Loucy (cell line): ENCODE measurements around the gene NOC2L.

Experiments
- H2AFZ ChIP-seq: fragments of 200-600 bp; sonication (generic); 2 replicates; pipeline ENCODE4 v1.6.0; 2016; ENCODE audit warnings: antibody characterized with exemption, mild to moderate bottlenecking, low read length, moderate library complexity
- H3F3A ChIP-seq: fragments of 200-600 bp; 2 replicates; pipeline ENCODE4 v1.6.0; 2016; ENCODE audit warnings: antibody characterized with exemption, low read depth, mild to moderate bottlenecking
- H3K27me3 ChIP-seq: fragments of 200-600 bp; sonication (generic); 2 replicates; pipeline ENCODE4 v1.6.1; 2014; ENCODE audit warnings: low read length, mild to moderate bottlenecking; ENCODE audit not compliant: insufficient read depth, poor library complexity, severe bottlenecking
- H3K36me3 ChIP-seq: fragments of 200-600 bp; sonication (generic); 2 replicates; pipeline ENCODE4 v1.6.1; 2016; ENCODE audit warnings: low read length; ENCODE audit not compliant: insufficient read depth
- H3K4me1 ChIP-seq: fragments of 200-600 bp; sonication (generic); 2 replicates; pipeline ENCODE4 v1.5.1; 2014; ENCODE audit warnings: low read length, mild to moderate bottlenecking; ENCODE audit not compliant: insufficient read depth, poor library complexity, severe bottlenecking
- H3K4me2 ChIP-seq: fragments of 200-600 bp; sonication (generic); 2 replicates; pipeline ENCODE4 v1.6.0; 2014; ENCODE audit warnings: antibody characterized with exemption, low read length, low read depth, mild to moderate bottlenecking; ENCODE audit not compliant: poor library complexity, severe bottlenecking
- H3K4me3 ChIP-seq: fragments of 200-600 bp; sonication (generic); 2 replicates; pipeline ENCODE4 v1.5.1; 2014; ENCODE audit warnings: low read length, mild to moderate bottlenecking, mixed read lengths; ENCODE audit not compliant: poor library complexity, severe bottlenecking
- H3K79me2 ChIP-seq: fragments of 200-600 bp; sonication (generic); 2 replicates; pipeline ENCODE4 v1.6.1; 2014; ENCODE audit warnings: low read length; ENCODE audit not compliant: insufficient read depth
- H3K9ac ChIP-seq: fragments of 200-600 bp; sonication (generic); 2 replicates; pipeline ENCODE4 v1.6.0; 2014; ENCODE audit warnings: mild to moderate bottlenecking, low read depth, low read length, moderate library complexity; ENCODE audit not compliant: poor library complexity, severe bottlenecking
- H3K9me2 ChIP-seq: fragments of 200-600 bp; sonication (generic); replicated peaks from 2 replicates; pipeline ENCODE4 v1.6.1; 2016; ENCODE audit warnings: low read depth, low read length, mixed read lengths
- H3K9me3 ChIP-seq: fragments of 200-600 bp; sonication (generic); 2 replicates; pipeline ENCODE4 v1.6.1; 2014; ENCODE audit warnings: mild to moderate bottlenecking, antibody characterized with exemption, low read length, low read depth; ENCODE audit not compliant: insufficient read depth
- H4K20me1 ChIP-seq: fragments of 200-600 bp; sonication (generic); 2 replicates; pipeline ENCODE4 v1.6.0; 2014; ENCODE audit warnings: antibody characterized with exemption, low read length, mild to moderate bottlenecking; ENCODE audit not compliant: insufficient read depth, poor library complexity, severe bottlenecking
- CTCF ChIP-seq: fragments of 200-600 bp; sonication (generic); conservative IDR thresholded peaks from 2 replicates; pipeline ENCODE4 v1.5.1; 2014; ENCODE audit warnings: mild to moderate bottlenecking, antibody characterized with exemption, low read length
- EZH2phosphoT487 ChIP-seq: fragments of 200-600 bp; IDR thresholded peaks from 2 replicates; pipeline ENCODE4 v1.6.1; 2018; ENCODE audit warnings: antibody characterized with exemption, mild to moderate bottlenecking, moderate library complexity, borderline replicate concordance

NOC2L gene

GRCh38 chr1:915295-916172 is 43.5 kb downstream of the NOC2L start:
- no peaks in the 10 kb centered on the region for H3K9me3 ChIP-seq
- no peaks in the 10 kb centered on the region for H3F3A ChIP-seq
- no peaks in the 10 kb centered on the region for H4K20me1 ChIP-seq
- H3K36me3 ChIP-seq = no peaks in the 10 kb centered on the region
- no peak for TF ChIP-seq EZH2phosphoT487
- TF ChIP-seq CTCF = no peak
- H2AFZ ChIP-seq = no peak overlapping the region
- no peaks in the 10 kb centered on the region for H3K27me3 ChIP-seq
- H3K79me2 ChIP-seq = no peaks in the 10 kb centered on the region
- H3K9ac ChIP-seq = no peak overlapping the region
- H3K9me2 ChIP-seq = no peaks in the 10 kb centered on the region
- no peak overlapping the region for H3K4me2 ChIP-seq
- H3K4me1 ChIP-seq = peaks cover 17% of the 10 kb centered on the region
- no peak overlapping the region for H3K4me3 ChIP-seq

- TF ChIP-seq EZH2phosphoT487 = no peak
- TF ChIP-seq CTCF = no peak
- H3K4me2 ChIP-seq = no peak overlapping the region
- H2AFZ ChIP-seq = no peak overlapping the region
- H3K4me1 ChIP-seq = peaks cover 10% of the 10 kb centered on the region
- no peaks in the 10 kb centered on the region for H3K9me3 ChIP-seq
- no peaks in the 10 kb centered on the region for H3K9me2 ChIP-seq
- H3K79me2 ChIP-seq = no peaks in the 10 kb centered on the region
- H3K4me3 ChIP-seq = no peak overlapping the region
- no peaks in the 10 kb centered on the region for H3K36me3 ChIP-seq
- no peak overlapping the region for H3K9ac ChIP-seq
- no peaks in the 10 kb centered on the region for H3K27me3 ChIP-seq
- no peaks in the 10 kb centered on the region for H4K20me1 ChIP-seq
- H3F3A ChIP-seq = no peaks in the 10 kb centered on the region
Observed at GRCh38 chr1:914891-915280, 44.2 kb downstream of the NOC2L start.

GRCh38 chr1:914131-914890 is 44.7 kb downstream of the NOC2L start:
- H3K27me3 ChIP-seq = no peaks in the 10 kb centered on the region
- H3K9me3 ChIP-seq = no peaks in the 10 kb centered on the region
- no peak overlapping the region for H3K4me3 ChIP-seq
- H3K79me2 ChIP-seq = no peaks in the 10 kb centered on the region
- no peak overlapping the region for H3K4me2 ChIP-seq
- H2AFZ ChIP-seq = no peak overlapping the region
- H3K9me2 ChIP-seq = no peaks in the 10 kb centered on the region
- no peak overlapping the region for H3K9ac ChIP-seq
- TF ChIP-seq EZH2phosphoT487 (no peak), CTCF (no peak)
- no peaks in the 10 kb centered on the region for H3K36me3 ChIP-seq
- H3F3A ChIP-seq = no peaks in the 10 kb centered on the region
- peaks cover 8% of the 10 kb centered on the region for H3K4me1 ChIP-seq
- no peaks in the 10 kb centered on the region for H4K20me1 ChIP-seq
